ENCODE results near the gene RPS23.

RPS23 gene

DNA sequence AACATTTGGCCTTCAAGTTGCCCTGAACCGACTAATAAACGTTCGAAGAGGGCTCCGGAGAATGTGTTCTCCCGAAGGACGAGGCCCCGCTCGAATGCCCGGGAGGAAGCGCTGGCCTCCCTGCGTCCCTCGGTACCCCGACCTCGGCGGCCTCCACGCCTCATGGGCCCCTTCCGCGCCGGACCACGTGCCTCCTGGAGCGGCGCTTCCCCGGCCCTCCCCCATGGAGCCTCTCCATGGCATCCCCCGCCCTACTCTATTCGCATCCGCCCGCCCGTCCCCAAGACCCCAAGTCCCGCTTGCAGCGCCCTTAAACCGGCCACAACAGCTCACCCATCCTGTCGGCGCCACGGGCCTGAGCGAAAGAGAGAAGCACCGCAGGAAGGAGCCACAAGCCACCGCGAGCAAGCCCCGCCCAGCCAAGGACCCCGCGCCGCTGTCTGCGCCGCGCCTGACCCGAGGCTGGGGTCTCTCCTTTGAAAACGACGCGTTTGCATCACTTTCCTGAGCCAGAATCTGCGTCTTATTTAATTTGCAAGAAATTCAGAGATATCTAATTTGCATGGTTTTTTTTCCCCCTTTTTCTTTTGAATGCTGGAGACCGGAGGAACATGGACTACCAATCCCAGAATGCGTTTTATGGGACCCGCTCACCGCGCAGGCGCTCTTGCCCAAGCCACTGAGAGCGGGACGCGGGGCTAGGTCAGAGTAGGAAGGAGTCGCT lies at the start of gene RPS23:
Gene RPS23 (minus strand): TSS at position 368 of the 724 bp plus-strand sequence. CDS start 31 bp downstream, at position 337.
- peaks cover 43% of the 10 kb centered on the region for H3K36me3 Mint-ChIP-seq (ENCODE audit: low read depth)
- H3K4me1 Mint-ChIP-seq = peaks cover 45% of the 10 kb centered on the region
- H3K27me3 Mint-ChIP-seq (ENCODE audit: low read depth) = no peaks in the 10 kb centered on the region
- TF ChIP-seq, protein P1, sequence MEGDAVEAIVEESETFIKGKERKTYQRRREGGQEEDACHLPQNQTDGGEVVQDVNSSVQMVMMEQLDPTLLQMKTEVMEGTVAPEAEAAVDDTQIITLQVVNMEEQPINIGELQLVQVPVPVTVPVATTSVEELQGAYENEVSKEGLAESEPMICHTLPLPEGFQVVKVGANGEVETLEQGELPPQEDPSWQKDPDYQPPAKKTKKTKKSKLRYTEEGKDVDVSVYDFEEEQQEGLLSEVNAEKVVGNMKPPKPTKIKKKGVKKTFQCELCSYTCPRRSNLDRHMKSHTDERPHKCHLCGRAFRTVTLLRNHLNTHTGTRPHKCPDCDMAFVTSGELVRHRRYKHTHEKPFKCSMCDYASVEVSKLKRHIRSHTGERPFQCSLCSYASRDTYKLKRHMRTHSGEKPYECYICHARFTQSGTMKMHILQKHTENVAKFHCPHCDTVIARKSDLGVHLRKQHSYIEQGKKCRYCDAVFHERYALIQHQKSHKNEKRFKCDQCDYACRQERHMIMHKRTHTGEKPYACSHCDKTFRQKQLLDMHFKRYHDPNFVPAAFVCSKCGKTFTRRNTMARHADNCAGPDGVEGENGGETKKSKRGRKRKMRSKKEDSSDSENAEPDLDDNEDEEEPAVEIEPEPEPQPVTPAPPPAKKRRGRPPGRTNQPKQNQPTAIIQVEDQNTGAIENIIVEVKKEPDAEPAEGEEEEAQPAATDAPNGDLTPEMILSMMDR (IDR thresholded peaks at IDR 0.05; ENCODE audit: unreplicated experiment in 3 of 3) = no peak
- peak within 1 kb of the TSS; percentile 99 to 100 (median 99) for H3K27ac Mint-ChIP-seq
- H3K4me3 Mint-ChIP-seq = peak within 1 kb of the TSS; percentile 91 to 94 (median 94)
- no peaks in the 10 kb centered on the region for H3K9me3 Mint-ChIP-seq

DNA sequence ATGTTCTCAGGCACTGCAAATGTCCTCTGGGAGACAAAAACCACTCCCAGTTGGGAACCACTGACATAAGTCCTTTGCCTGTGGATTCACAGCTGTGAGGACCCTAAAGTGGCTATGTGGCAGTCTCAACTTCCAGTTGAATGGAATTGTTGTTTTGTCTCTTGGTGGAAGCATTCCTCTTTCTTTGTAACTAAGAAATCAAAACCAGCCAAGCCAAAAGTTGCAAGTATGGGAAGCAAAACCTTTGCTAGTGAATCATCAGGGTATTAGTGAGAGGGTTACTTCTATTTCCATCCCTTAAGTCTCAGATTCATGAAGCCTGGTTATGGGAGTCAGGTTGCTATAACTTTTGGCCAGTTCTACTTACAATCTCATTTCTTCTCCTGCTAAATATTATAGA lies 49.8 kb upstream of the RPS23 start:
- peaks cover 4% of the 10 kb centered on the region for H3K9me3 Mint-ChIP-seq
- no peaks in the 10 kb centered on the region for H3K4me1 Mint-ChIP-seq
- TF ChIP-seq, protein P1 (IDR thresholded peaks at IDR 0.05; ENCODE audit: unreplicated experiment in 3 of 3) = no peak
- H3K27me3 Mint-ChIP-seq (ENCODE audit: low read depth) = no peaks in the 10 kb centered on the region
- no peaks in the 10 kb centered on the region for H3K36me3 Mint-ChIP-seq (ENCODE audit: low read depth)
- H3K4me3 Mint-ChIP-seq = no peak overlapping the region
- no peak overlapping the region for H3K27ac Mint-ChIP-seq

DNA sequence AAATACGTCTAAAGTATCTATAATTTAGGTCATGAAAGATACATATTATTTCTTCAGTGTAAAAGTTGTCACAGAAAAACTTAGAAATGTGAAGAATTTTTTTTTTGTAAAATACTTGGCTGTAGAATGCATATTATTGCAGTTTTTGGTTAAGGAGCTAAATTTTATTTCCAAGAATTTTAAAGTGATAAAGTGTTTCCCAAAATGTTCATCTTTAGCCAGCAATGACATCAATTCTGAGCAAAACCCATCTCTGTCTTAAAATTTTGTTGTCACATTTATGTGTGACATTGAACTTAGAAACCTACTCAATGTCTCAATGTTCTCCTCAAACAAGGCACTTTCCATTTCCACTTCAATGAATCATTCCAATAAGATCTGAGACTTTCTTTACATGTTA lies 47.8 kb upstream of the RPS23 start:
- Mint-ChIP-seq H3K9me3 (peaks cover 8% of the 10 kb centered on the region), H3K27me3 (ENCODE audit: low read depth) (no peaks in the 10 kb centered on the region), H3K4me1 (no peaks in the 10 kb centered on the region), H3K27ac (no peak overlapping the region), H3K4me3 (no peak overlapping the region), H3K36me3 (ENCODE audit: low read depth) (no peaks in the 10 kb centered on the region)
- TF ChIP-seq, protein P1 (IDR thresholded peaks at IDR 0.05; ENCODE audit: unreplicated experiment in 3 of 3) = no peak

DNA sequence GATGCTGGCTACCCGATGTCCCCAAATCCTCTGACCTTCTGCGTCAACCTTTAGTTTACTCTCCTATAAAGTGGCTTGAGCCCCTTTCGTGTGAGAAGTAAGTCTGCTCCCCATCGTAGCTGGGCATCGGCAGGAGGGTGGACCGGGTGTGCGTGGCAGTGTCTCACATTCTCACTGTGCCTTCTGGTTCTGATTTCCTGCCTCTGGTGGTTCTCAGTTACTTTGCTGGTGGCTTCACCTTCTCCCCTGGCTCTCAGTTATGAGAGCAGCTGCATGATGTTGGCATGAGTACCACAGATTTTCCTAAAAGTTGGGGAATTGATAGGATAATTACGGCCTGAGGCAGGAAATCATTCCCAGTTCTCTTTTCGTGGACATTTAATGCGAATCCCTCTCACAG lies 47.0 kb upstream of the RPS23 start:
- Mint-ChIP-seq H3K4me1 (no peaks in the 10 kb centered on the region), H3K9me3 (peaks cover 8% of the 10 kb centered on the region), H3K27ac (no peak overlapping the region), H3K36me3 (ENCODE audit: low read depth) (no peaks in the 10 kb centered on the region), H3K27me3 (ENCODE audit: low read depth) (no peaks in the 10 kb centered on the region), H3K4me3 (no peak overlapping the region)
- TF ChIP-seq, protein P1 (IDR thresholded peaks at IDR 0.05; ENCODE audit: unreplicated experiment in 3 of 3) = no peak

DNA sequence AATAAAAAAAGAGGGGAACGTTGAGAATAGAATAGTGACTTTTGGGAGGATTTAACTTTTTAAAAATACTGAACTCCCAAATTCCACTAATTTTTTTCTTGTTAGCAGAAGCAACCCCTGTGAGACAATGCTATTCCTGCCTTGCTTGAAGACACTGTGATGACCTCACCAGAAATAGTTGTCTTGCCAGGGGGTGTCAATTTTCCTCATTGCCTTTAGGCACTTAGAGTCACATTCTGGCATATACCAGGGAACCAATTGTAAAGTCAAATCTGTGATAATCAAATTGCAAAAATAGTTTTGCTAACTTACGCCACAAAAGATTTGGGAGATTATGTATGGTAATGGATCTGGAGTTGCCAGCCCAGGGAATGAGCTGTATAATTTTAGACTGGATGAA lies 42.8 kb upstream of the RPS23 start:
- H3K27ac Mint-ChIP-seq = no peak overlapping the region
- H3K4me1 Mint-ChIP-seq = peaks cover 8% of the 10 kb centered on the region
- H3K36me3 Mint-ChIP-seq (ENCODE audit: low read depth) = no peaks in the 10 kb centered on the region
- H3K27me3 Mint-ChIP-seq (ENCODE audit: low read depth) = no peaks in the 10 kb centered on the region
- TF ChIP-seq, protein P1 (IDR thresholded peaks at IDR 0.05; ENCODE audit: unreplicated experiment in 3 of 3) = no peak
- H3K9me3 Mint-ChIP-seq = peaks cover 4% of the 10 kb centered on the region
- H3K4me3 Mint-ChIP-seq = no peak overlapping the region
